GM23338 (cell line): ENCODE measurements around the gene LIN7A.

Experiments used
- CREB1 ChIP-seq: fragments of 250-450 bp; sonication (Bioruptor Pico); IDR thresholded peaks from 2 replicates; pipeline ENCODE4 v1.5.0; 2020; ENCODE audit warnings: low read depth, mild to moderate bottlenecking, moderate library complexity
- EZH2 ChIP-seq: fragments of 200-600 bp; sonication (generic); IDR thresholded peaks from one replicate; pipeline ENCODE4 v1.8.0; 2017; ENCODE audit warnings: antibody characterized with exemption, mild to moderate bottlenecking, low read depth; ENCODE audit not compliant: unreplicated experiment
- EZH2phosphoT487 ChIP-seq: fragments of 200-600 bp; sonication (generic); IDR thresholded peaks from one replicate; pipeline ENCODE4 v1.8.1; 2018; ENCODE audit warnings: antibody characterized with exemption; ENCODE audit not compliant: unreplicated experiment
- POLR2AphosphoS5 ChIP-seq: IDR thresholded peaks from 2 replicates; pipeline ENCODE4 v1.6.1; 2016; ENCODE audit warnings: antibody characterized with exemption, low read depth
- REST ChIP-seq: IDR thresholded peaks from one replicate; pipeline ENCODE4 v1.6.1; 2018; ENCODE audit warnings: antibody characterized with exemption; ENCODE audit not compliant: unreplicated experiment
- TF ChIP-seq, protein P1 (sequence below), 2 experiments: fragments of 200-600 bp in 1 of 2; sonication (generic) in 1 of 2; conservative IDR thresholded peaks; 2 replicates each; pipeline versions ENCODE4 v1.5.1 to v1.6.1; 2016 to 2017; ENCODE audit warnings: antibody characterized with exemption in 2 of 2, low read depth in 2 of 2, mild to moderate bottlenecking in 2 of 2, moderate library complexity in 1 of 2

- TF ChIP-seq, protein P1, sequence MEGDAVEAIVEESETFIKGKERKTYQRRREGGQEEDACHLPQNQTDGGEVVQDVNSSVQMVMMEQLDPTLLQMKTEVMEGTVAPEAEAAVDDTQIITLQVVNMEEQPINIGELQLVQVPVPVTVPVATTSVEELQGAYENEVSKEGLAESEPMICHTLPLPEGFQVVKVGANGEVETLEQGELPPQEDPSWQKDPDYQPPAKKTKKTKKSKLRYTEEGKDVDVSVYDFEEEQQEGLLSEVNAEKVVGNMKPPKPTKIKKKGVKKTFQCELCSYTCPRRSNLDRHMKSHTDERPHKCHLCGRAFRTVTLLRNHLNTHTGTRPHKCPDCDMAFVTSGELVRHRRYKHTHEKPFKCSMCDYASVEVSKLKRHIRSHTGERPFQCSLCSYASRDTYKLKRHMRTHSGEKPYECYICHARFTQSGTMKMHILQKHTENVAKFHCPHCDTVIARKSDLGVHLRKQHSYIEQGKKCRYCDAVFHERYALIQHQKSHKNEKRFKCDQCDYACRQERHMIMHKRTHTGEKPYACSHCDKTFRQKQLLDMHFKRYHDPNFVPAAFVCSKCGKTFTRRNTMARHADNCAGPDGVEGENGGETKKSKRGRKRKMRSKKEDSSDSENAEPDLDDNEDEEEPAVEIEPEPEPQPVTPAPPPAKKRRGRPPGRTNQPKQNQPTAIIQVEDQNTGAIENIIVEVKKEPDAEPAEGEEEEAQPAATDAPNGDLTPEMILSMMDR (conservative IDR thresholded peaks at IDR 0.05; ENCODE audit: low read depth in 2 of 2): no peak
- no peak for TF ChIP-seq EZH2phosphoT487
- TF ChIP-seq REST: no peak
- no peak for TF ChIP-seq POLR2AphosphoS5
- TF ChIP-seq CREB1 (CRISPR knock-in tag): no peak
- no peak for TF ChIP-seq EZH2
These were observed 130.0 kb downstream of the LIN7A start for GRCh38 chr12:80807640-80808288.
